GM10847 (cell line): ENCODE results near the gene RBP3.

Source experiments
- POLR2A ChIP-seq: IDR thresholded peaks from 2 replicates; pipeline ENCODE4 v1.6.1; 2011; ENCODE audit not compliant: insufficient read length; ENCODE audit errors: extremely low read depth

Gene RBP3

DNA sequence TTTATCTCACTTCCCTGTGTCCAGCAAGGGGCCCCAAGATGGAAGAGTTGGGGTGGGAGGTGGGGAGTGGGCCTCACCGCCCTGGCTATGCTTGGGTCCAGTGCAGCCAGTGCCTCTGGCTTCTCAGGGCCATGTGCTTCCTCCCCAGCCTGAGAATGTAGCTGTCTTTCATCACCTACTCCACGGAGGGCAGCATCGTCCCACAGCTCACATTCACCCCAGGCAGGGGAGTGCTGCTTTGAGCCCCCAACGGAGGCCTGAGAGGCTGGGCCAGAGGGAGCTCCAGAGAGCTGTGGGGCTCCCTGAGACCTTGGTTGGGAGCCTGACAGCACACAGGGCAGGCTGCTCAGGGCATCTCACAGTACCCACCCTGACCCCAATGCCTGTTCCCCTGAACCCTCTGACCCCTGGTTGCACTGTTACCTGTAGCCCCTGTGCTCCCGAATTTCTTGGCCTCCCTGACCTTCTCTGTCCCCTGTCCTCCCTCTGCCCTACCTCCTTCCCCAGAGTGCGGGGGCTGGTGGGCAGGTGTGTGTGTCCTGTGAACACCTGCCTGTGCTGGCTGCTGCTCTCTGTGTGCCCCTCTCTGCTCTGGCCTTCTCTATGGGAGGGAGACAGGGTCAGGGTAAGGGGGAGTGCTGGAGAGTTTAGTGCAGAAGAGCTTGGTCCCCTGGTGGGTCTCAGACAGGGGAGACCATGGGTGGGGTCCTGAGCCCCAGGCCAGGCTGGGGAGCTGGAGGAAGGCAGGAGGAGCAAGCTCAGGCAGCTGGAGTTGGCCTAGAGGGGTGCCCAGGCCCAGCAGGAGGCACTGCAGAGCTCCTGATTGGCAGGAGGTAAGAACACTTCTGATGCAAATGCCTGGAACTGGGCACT, 55.5 kb downstream of the RBP3 start:
- no peak for TF ChIP-seq POLR2A

DNA sequence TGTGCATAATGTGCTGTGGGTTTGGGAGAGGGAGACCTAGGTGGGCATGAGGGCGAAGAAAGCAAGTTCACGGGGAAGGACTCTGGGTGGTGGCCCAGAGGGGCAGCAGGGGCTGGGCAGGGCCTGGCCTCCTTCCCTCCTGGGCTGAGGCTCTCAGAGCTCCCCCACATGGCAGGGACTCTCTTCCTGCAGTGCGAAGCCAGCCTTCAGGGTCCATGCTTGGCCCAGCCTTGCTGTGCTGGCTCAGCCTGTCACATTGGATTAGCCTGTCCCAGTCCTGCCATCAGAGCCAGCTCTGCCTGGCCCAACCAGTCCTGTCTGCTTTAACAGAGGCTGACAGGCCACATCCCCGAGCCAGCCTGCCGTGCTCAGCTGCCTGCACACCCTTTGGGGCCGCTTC, 56.3 kb downstream of the RBP3 start:
- no peak for TF ChIP-seq POLR2A

DNA sequence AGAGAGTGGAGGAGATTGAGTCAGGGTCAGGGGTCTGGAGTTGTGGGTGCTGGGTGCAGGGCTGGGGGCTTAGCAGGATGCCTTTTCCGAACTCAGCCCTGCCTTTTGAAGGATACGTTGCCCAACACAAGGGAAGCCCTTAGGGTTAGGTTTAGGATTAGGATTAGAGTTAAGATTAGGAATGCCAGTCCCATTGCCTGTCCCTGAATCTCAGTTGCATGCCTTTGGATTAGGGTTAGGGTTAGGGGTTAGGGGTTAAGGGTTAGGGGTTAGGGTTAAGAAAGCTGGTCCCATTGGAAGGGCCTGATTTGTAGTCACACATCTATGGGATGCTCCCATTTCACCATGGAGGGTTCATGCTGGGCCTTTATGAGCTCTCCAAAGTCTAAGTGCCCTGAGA, 56.8 kb downstream of the RBP3 start:
- no peak for TF ChIP-seq POLR2A

DNA sequence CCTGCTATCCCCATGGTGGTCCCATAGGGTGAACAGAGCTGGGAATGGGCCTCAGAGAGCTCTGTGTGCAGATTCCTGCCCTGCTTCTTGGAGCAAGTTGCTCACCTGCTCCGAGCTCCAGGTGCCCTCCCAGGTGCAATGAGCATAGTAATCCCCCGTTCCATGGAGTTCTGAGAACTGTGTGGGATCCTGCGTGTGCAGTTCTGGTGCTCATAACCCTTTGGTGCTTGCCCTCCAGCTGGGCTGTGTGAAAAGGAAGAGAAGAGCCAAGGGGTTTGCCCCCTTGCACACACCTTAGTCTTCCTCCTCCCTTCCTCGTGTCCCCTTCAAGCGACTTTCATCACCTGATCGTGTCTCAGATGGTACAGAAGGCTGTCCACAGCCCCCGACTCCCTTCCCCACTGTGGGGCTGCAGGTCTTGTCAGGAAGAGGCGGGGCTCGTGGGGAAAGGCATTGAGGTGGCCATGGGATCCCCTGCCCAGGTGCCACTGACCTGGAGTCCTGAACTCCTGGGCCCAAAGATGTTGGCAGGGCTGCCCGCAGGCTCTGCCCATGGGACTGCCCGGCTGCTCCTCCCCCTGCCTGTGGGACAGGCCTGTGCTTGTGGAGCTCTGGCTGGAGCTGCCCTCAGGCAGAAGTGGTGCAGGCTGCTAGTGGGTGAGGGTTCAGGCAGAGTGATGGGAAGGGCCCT, 57.8 kb downstream of the RBP3 start:
- TF ChIP-seq POLR2A = no peak

DNA sequence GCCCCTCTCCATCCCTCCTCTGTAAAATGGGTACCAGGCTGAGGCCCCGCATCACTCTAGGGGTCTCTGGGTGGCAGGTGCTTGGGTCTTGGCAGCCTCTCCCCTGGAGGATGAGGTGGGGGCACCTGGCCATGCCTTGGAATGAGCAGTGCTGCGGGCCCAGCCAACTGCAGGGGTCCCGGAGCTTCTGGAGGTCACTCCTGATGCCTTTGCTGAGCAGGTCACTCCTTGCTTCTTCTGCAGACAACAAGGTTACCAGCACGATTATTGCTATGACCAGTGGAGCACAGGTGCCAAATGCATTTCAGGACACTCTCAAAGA, 58.3 kb downstream of the RBP3 start:
- no peak for TF ChIP-seq POLR2A

DNA sequence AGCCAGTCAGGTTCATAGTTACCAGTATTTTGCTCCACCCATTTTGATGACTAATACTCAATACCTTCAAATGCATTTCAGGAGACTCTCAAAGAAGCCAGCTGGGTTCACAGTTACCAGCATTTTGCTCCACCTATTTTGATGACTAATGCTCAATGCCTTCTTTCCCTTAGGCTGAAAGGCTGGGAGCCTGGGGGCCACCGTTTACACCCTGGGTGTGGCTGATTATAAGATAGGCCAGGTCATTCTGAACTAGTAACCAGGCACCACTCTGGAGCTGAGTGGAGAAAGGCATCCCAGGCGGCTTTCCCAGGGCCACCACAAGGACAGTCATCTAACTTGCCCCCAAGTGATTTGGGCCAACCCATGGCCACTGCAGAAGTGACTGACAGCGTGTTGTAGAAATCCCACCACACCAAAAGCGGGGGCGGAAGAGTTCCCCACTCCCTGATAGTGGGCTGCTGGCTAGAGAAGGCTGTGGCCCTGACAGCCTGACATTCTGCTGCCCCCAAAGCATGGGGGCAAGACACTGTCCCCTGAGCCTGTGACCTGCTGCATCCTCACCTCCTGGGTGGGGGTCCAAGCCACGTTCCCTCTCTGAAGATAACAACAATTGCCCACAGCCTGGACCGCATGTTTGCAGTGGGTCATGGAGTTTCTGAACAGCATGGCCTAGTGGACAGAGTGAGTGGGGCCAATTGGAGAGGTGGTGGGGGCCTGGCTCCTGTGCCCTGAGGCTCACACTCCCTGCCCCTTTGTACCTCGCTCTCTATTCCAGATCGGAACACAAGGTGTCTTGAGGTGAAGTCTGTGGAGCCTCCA, 58.9 kb downstream of the RBP3 start:
- no peak for TF ChIP-seq POLR2A
